ENCODE results near the gene PDZRN3.

PDZRN3 gene

DNA sequence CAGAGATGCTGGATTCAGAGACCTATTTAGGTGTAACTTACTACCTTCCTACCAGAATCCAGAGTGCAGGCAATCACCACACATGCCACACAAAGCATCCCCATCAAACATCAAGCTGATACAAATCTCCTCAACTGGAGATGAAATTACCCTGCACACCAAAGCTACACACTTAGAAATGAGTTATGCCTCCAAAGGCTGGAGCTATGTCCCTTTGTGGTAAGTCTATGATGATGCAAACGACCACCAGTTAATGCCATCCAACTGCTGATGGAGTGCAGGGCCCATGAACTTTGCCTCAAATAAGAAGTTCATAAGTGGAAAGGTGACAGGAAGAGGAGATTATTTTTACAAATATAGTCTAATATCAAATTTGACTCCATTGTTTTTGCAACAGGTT lies 38.1 kb downstream of the PDZRN3 start:
- no peak overlapping the region for H3K9ac ChIP-seq (ENCODE audit: low read depth, low read length)
- H3K4me3 ChIP-seq (ENCODE audit: low read length), result no peak overlapping the region
- H3K27me3 ChIP-seq (ENCODE audit: control insufficient read depth, insufficient read depth, low read length), result no peaks in the 10 kb centered on the region
- no peaks in the 10 kb centered on the region for H3K9me3 ChIP-seq (replicated peaks; ENCODE audit: low read length)
- H3K36me3 ChIP-seq (ENCODE audit: insufficient read depth, low read length), result no peaks in the 10 kb centered on the region
- H3K4me2 ChIP-seq (ENCODE audit: low read length), result no peak overlapping the region
- peaks cover 8% of the 10 kb centered on the region for H3K4me1 ChIP-seq (ENCODE audit: control insufficient read depth, insufficient read depth, low read length)

DNA sequence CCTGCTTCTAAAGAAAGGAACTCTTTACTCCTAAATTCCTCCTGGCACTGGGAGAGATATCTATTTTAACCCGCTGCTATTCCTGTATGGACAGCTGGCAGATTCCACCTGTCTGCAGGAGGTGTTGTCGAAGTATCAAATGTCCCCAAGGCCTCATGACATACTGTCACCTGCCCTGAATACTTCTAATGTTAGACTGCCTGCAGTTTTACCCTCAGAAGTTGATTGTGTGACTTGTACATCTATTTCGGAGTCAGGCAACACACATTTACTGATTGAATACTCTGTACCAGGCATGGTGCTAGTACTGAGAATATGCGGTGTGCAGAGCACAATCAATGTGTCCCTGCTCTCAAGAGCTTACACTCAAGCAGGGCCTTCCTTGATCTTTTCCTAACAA lies 38.6 kb downstream of the PDZRN3 start:
- Histone ChIP-seq H3K27me3 (ENCODE audit: control insufficient read depth, insufficient read depth, low read length) (no peaks in the 10 kb centered on the region), H3K4me2 (ENCODE audit: low read length) (no peak overlapping the region), H3K4me1 (ENCODE audit: control insufficient read depth, insufficient read depth, low read length) (peaks cover 10% of the 10 kb centered on the region), H3K9me3 (replicated peaks; ENCODE audit: low read length) (no peaks in the 10 kb centered on the region), H3K9ac (ENCODE audit: low read depth, low read length) (no peak overlapping the region), H3K36me3 (ENCODE audit: insufficient read depth, low read length) (no peaks in the 10 kb centered on the region), H3K4me3 (ENCODE audit: low read length) (no peak overlapping the region)

- H3K4me3 ChIP-seq (ENCODE audit: low read length), result no peak overlapping the region
- H3K9me3 ChIP-seq (replicated peaks; ENCODE audit: low read length), result no peaks in the 10 kb centered on the region
- no peaks in the 10 kb centered on the region for H3K27me3 ChIP-seq (ENCODE audit: control insufficient read depth, insufficient read depth, low read length)
- no peaks in the 10 kb centered on the region for H3K36me3 ChIP-seq (ENCODE audit: insufficient read depth, low read length)
- H3K9ac ChIP-seq (ENCODE audit: low read depth, low read length), result no peak overlapping the region
- peaks cover 16% of the 10 kb centered on the region for H3K4me1 ChIP-seq (ENCODE audit: control insufficient read depth, insufficient read depth, low read length)
- no peak overlapping the region for H3K4me2 ChIP-seq (ENCODE audit: low read length)
Measured at GRCh38 chr3:73584873-73585272, 39.9 kb downstream of the PDZRN3 start.

GRCh38 chr3:73582535-73582934 lies 42.2 kb downstream of the PDZRN3 start:
- Histone ChIP-seq H3K4me1 (ENCODE audit: control insufficient read depth, insufficient read depth, low read length) (peaks cover 16% of the 10 kb centered on the region), H3K4me2 (ENCODE audit: low read length) (no peak overlapping the region), H3K9me3 (replicated peaks; ENCODE audit: low read length) (no peaks in the 10 kb centered on the region), H3K27me3 (ENCODE audit: control insufficient read depth, insufficient read depth, low read length) (no peaks in the 10 kb centered on the region), H3K4me3 (ENCODE audit: low read length) (no peak overlapping the region), H3K9ac (ENCODE audit: low read depth, low read length) (no peak overlapping the region), H3K36me3 (ENCODE audit: insufficient read depth, low read length) (no peaks in the 10 kb centered on the region)

GRCh38 chr3:73581134-73581846 lies 43.5 kb downstream of the PDZRN3 start:
- H3K27me3 ChIP-seq (ENCODE audit: control insufficient read depth, insufficient read depth, low read length), result no peaks in the 10 kb centered on the region
- H3K36me3 ChIP-seq (ENCODE audit: insufficient read depth, low read length), result no peaks in the 10 kb centered on the region
- no peak overlapping the region for H3K9ac ChIP-seq (ENCODE audit: low read depth, low read length)
- H3K9me3 ChIP-seq (replicated peaks; ENCODE audit: low read length), result no peaks in the 10 kb centered on the region
- no peak overlapping the region for H3K4me3 ChIP-seq (ENCODE audit: low read length)
- no peak overlapping the region for H3K4me2 ChIP-seq (ENCODE audit: low read length)
- H3K4me1 ChIP-seq (ENCODE audit: control insufficient read depth, insufficient read depth, low read length), result peaks cover 26% of the 10 kb centered on the region

DNA sequence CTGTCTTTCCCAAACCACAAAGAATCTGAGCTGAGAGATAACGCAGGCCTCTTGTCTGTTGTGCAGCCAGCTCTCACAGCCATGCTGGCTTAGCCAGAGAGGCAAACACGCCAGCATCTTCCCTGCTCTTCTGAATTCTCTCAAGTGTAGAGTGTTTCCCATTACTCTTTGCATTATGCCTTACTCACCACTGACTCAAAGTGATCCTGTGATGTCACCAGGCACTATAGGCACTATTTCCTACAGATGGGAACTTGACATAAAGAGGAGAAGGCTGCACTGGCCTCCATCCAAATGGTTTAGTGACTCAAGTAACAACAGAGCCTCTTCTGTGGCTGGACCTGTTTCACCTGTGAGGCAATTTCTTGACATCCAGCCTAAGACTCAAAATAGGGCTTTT lies 44.4 kb downstream of the PDZRN3 start:
- no peak overlapping the region for H3K4me3 ChIP-seq (ENCODE audit: low read length)
- no peak overlapping the region for H3K9ac ChIP-seq (ENCODE audit: low read depth, low read length)
- no peaks in the 10 kb centered on the region for H3K9me3 ChIP-seq (replicated peaks; ENCODE audit: low read length)
- peaks cover 26% of the 10 kb centered on the region for H3K4me1 ChIP-seq (ENCODE audit: control insufficient read depth, insufficient read depth, low read length)
- H3K4me2 ChIP-seq (ENCODE audit: low read length), result no peak overlapping the region
- no peaks in the 10 kb centered on the region for H3K27me3 ChIP-seq (ENCODE audit: control insufficient read depth, insufficient read depth, low read length)
- H3K36me3 ChIP-seq (ENCODE audit: insufficient read depth, low read length), result no peaks in the 10 kb centered on the region

DNA sequence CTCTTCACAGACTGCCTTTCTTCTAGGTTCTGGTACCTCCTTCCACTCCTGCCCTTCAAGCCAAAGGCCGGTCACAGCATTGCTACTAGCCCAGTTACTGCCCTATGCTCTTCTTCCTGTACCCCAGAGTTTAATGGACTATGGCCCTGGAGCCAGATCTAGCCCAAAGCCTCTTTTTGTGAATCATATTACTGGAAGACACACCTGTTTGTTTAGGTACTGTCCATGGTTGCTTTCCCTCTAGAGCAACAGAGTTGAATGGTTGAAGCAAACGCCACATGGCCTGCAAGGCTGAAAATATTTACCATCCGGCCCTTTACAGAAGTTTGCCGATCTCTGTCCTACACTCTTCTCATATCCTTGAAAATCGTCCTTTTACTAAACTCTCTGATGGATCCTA lies 47.0 kb downstream of the PDZRN3 start:
- H3K9ac ChIP-seq (ENCODE audit: low read depth, low read length), result no peak overlapping the region
- H3K4me1 ChIP-seq (ENCODE audit: control insufficient read depth, insufficient read depth, low read length), result peaks cover 26% of the 10 kb centered on the region
- no peaks in the 10 kb centered on the region for H3K27me3 ChIP-seq (ENCODE audit: control insufficient read depth, insufficient read depth, low read length)
- H3K36me3 ChIP-seq (ENCODE audit: insufficient read depth, low read length), result no peaks in the 10 kb centered on the region
- H3K4me2 ChIP-seq (ENCODE audit: low read length), result no peak overlapping the region
- no peak overlapping the region for H3K4me3 ChIP-seq (ENCODE audit: low read length)
- H3K9me3 ChIP-seq (replicated peaks; ENCODE audit: low read length), result no peaks in the 10 kb centered on the region

DNA sequence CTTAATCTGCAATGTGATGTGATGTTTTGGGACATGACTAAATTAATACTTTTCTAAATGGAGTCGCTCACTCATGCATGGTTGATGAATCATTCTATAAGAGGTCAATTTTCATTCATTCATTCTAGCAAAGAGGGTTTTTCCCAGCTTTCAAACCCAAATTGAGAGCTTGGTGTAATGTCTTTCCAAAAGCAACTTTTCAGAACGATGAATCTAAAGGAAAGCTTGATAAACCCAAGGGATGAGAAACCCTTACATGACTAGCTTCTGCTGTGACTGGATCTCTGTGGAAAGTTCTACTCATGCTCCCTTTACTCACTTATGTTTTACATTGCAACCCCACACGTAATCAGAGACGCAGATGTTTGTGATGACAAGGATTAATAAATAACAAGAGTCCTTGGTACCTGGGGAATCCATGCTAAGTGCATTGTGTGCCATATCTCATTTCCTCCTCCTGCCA lies 47.7 kb downstream of the PDZRN3 start:
- Histone ChIP-seq H3K9me3 (replicated peaks; ENCODE audit: low read length) (no peaks in the 10 kb centered on the region), H3K27me3 (ENCODE audit: control insufficient read depth, insufficient read depth, low read length) (no peaks in the 10 kb centered on the region), H3K4me2 (ENCODE audit: low read length) (no peak overlapping the region), H3K36me3 (ENCODE audit: insufficient read depth, low read length) (no peaks in the 10 kb centered on the region), H3K4me1 (ENCODE audit: control insufficient read depth, insufficient read depth, low read length) (peaks cover 26% of the 10 kb centered on the region), H3K9ac (ENCODE audit: low read depth, low read length) (no peak overlapping the region), H3K4me3 (ENCODE audit: low read length) (no peak overlapping the region)

DNA sequence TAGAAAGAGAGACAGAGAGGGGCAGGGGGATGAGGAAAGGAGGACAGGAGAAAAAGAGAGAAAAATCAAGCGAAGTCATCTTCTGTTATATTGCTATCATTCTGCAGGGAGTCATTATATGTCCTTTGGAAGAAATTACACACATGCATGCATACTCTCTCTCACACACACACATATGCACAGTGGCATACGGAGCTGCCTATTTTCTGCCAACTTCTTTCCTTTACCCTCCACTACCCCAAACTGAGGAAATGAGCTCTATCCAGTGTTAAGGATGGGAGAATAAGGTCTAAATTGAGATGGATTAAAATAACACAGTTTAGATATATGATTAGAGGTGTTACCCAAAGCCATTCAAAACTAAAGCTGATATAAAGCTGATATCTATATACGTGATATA lies 48.8 kb downstream of the PDZRN3 start:
- Histone ChIP-seq H3K4me3 (ENCODE audit: low read length) (no peak overlapping the region), H3K27me3 (ENCODE audit: control insufficient read depth, insufficient read depth, low read length) (no peaks in the 10 kb centered on the region), H3K4me2 (ENCODE audit: low read length) (no peak overlapping the region), H3K36me3 (ENCODE audit: insufficient read depth, low read length) (no peaks in the 10 kb centered on the region), H3K9ac (ENCODE audit: low read depth, low read length) (no peak overlapping the region), H3K9me3 (replicated peaks; ENCODE audit: low read length) (no peaks in the 10 kb centered on the region), H3K4me1 (ENCODE audit: control insufficient read depth, insufficient read depth, low read length) (peaks cover 19% of the 10 kb centered on the region)

DNA sequence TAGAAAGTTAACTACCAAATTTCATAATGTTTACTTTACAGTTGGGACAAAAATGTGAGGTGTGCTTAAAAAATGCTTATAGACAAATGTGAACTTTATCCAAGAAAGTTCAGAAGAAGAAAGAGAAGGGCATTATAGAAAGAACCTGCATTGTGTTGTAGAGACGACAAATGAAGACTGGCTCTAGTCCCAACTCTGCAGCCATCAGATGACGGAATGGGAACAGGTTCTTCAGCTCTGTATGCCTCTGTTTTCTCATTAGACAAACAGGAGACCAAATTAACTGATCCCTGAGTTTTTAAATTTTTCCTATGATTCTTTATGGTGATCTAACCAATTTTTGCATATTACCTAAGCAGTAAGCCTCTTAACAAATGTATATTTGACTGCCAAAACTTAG lies 49.2 kb downstream of the PDZRN3 start:
- no peak overlapping the region for H3K4me2 ChIP-seq (ENCODE audit: low read length)
- H3K9ac ChIP-seq (ENCODE audit: low read depth, low read length), result no peak overlapping the region
- no peak overlapping the region for H3K4me3 ChIP-seq (ENCODE audit: low read length)
- H3K36me3 ChIP-seq (ENCODE audit: insufficient read depth, low read length), result no peaks in the 10 kb centered on the region
- H3K27me3 ChIP-seq (ENCODE audit: control insufficient read depth, insufficient read depth, low read length), result no peaks in the 10 kb centered on the region
- H3K9me3 ChIP-seq (replicated peaks; ENCODE audit: low read length), result no peaks in the 10 kb centered on the region
- peaks cover 15% of the 10 kb centered on the region for H3K4me1 ChIP-seq (ENCODE audit: control insufficient read depth, insufficient read depth, low read length)

GRCh38 chr3:73573204-73573603 lies 51.5 kb downstream of the PDZRN3 start:
- H3K9ac ChIP-seq (ENCODE audit: low read depth, low read length), result no peak overlapping the region
- no peaks in the 10 kb centered on the region for H3K27me3 ChIP-seq (ENCODE audit: control insufficient read depth, insufficient read depth, low read length)
- no peaks in the 10 kb centered on the region for H3K36me3 ChIP-seq (ENCODE audit: insufficient read depth, low read length)
- H3K4me3 ChIP-seq (ENCODE audit: low read length), result no peak overlapping the region
- H3K4me2 ChIP-seq (ENCODE audit: low read length), result no peak overlapping the region
- no peaks in the 10 kb centered on the region for H3K9me3 ChIP-seq (replicated peaks; ENCODE audit: low read length)
- H3K4me1 ChIP-seq (ENCODE audit: control insufficient read depth, insufficient read depth, low read length), result peaks cover 10% of the 10 kb centered on the region

DNA sequence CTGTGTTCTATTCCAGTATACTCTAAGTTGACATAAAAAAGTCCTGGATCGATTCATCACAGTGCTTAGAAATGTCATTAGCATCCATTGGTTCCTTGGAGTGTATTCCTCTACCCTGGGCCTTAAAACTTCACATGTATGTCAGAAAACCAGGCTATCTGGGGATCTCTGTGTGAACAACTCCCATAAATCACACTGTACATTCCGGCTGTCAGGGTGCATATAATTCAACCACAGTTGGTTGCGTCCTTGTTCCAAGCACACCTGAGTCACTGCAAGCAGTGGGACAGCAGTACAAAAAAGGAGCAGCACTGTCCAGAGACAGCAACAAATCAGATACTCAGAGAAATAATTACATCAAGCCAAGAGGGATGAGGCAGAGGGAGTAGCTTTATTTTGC lies 52.4 kb downstream of the PDZRN3 start:
- Histone ChIP-seq H3K36me3 (ENCODE audit: insufficient read depth, low read length) (no peaks in the 10 kb centered on the region), H3K4me3 (ENCODE audit: low read length) (no peak overlapping the region), H3K4me2 (ENCODE audit: low read length) (no peak overlapping the region), H3K9me3 (replicated peaks; ENCODE audit: low read length) (no peaks in the 10 kb centered on the region), H3K27me3 (ENCODE audit: control insufficient read depth, insufficient read depth, low read length) (no peaks in the 10 kb centered on the region), H3K9ac (ENCODE audit: low read depth, low read length) (no peak overlapping the region), H3K4me1 (ENCODE audit: control insufficient read depth, insufficient read depth, low read length) (peaks cover 9% of the 10 kb centered on the region)
